Superior temporal gyrus (tissue), 1 donor: ENCODE results near the gene CYS1.
"Not testable (repeated sequence)": the region's sequence is repeated elsewhere in the genome, so short reads cannot be mapped to it uniquely, and the experiment has no call there.

Experiments used
- DNase-seq: peaks from one replicate; pipeline ENCODE4 v3.0.0-alpha.2; 2016; ENCODE audit errors: extremely low spot score

CYS1 gene

GRCh38 chr2:10094271-10094814, 14.1 kb upstream of the CYS1 start:
- no peak for DNase-seq

GRCh38 chr2:10091889-10092244, 11.7 kb upstream of the CYS1 start:
- not testable (repeated sequence) for DNase-seq

GRCh38 chr2:10091182-10091888, 11.1 kb upstream of the CYS1 start:
- no peak for DNase-seq

- no peak for DNase-seq
Observed at GRCh38 chr2:10089565-10090190, 9.5 kb upstream of the CYS1 start.

GRCh38 chr2:10087360-10087759, 7.1 kb upstream of the CYS1 start:
- DNase-seq: no peak

- DNase-seq: no peak
Observed at GRCh38 chr2:10086950-10087349, 6.7 kb upstream of the CYS1 start.

GRCh38 chr2:10085668-10086059, 5.5 kb upstream of the CYS1 start:
- DNase-seq: no peak

GRCh38 chr2:10085043-10085667, 4.9 kb upstream of the CYS1 start:
- no peak for DNase-seq

- DNase-seq: no peak
Observed at GRCh38 chr2:10084223-10084865, 4.1 kb upstream of the CYS1 start.

- DNase-seq: no peak
Observed at GRCh38 chr2:10083692-10084211, 3.5 kb upstream of the CYS1 start.

- DNase-seq: no peak
Observed at GRCh38 chr2:10083046-10083445, 2.8 kb upstream of the CYS1 start.

GRCh38 chr2:10080536-10081304, 509 bp upstream of the CYS1 start:
- DNase-seq: no peak

- no peak for DNase-seq
Observed at GRCh38 chr2:10079266-10079869, 843 bp downstream of the CYS1 start.

- DNase-seq: peak; percentile 67
Observed at GRCh38 chr2:10078704-10079265, 1.4 kb downstream of the CYS1 start.

GRCh38 chr2:10078001-10078400, 2.2 kb downstream of the CYS1 start:
- no peak for DNase-seq

GRCh38 chr2:10076988-10077527, 3.2 kb downstream of the CYS1 start:
- DNase-seq: no peak

GRCh38 chr2:10076511-10076910, 3.7 kb downstream of the CYS1 start:
- no peak for DNase-seq

GRCh38 chr2:10075571-10076209, 4.5 kb downstream of the CYS1 start:
- no peak for DNase-seq

- DNase-seq: no peak
Observed at GRCh38 chr2:10075101-10075500, 5.1 kb downstream of the CYS1 start.

- DNase-seq: no peak
Observed at GRCh38 chr2:10073706-10074105, 6.5 kb downstream of the CYS1 start.
